Heart left ventricle (tissue), 16 donors: ENCODE data around the gene PDPR. TPM values are rescaled to one million over a fixed set of nuclear protein-coding genes. Genes with fewer than 3 reads are reported as not detected.
"Not testable (repeated sequence)": the region's sequence is repeated elsewhere in the genome, so short reads cannot be mapped to it uniquely, and the experiment has no call there.

Source experiments
- ATAC-seq, 4 donors: fragments of 200-7000 bp; cut with Tn5 transposase; one replicate each; pipeline ENCODE4 v1.9.1; 2020 to 2022; ENCODE audit warnings: moderate library complexity in 4 of 4, mild to moderate bottlenecking in 3 of 4, moderate number of reproducible peaks in 1 of 4
- DNase-seq, 5 donors: peaks; one replicate each; pipeline ENCODE4 v3.0.0-alpha.2; 2020
- H3K27ac ChIP-seq, 12 donors: fragments of 200-600 bp; sonication (generic) in 4 of 12; one replicate each; pipeline versions ENCODE4 v1.5.0 to v1.8.0; 2016 to 2022; ENCODE audit warnings: mild to moderate bottlenecking in 2 of 12
- H3K27me3 ChIP-seq, 9 donors: fragments of 200-600 bp; sonication (generic) in 2 of 9; one replicate each; pipeline versions ENCODE4 v1.5.1 to v1.8.0; 2016 to 2022; ENCODE audit warnings: mild to moderate bottlenecking in 3 of 9
- H3K36me3 ChIP-seq, 9 donors: fragments of 200-600 bp; sonication (generic) in 2 of 9; one replicate each; pipeline versions ENCODE4 v1.5.0 to v1.8.0; 2018 to 2022; ENCODE audit warnings: mild to moderate bottlenecking in 2 of 9
- H3K4me1 ChIP-seq, 12 donors: fragments of 200-600 bp; sonication (generic) in 4 of 12; one replicate each; pipeline versions ENCODE4 v1.5.0 to v1.8.0; 2016 to 2022; ENCODE audit warnings: mild to moderate bottlenecking in 3 of 12
- H3K4me3 ChIP-seq, 12 donors: fragments of 200-600 bp; sonication (generic) in 4 of 12; one replicate each; pipeline versions ENCODE4 v1.5.0 to v1.8.0; 2017 to 2022; ENCODE audit warnings: mild to moderate bottlenecking in 9 of 12, moderate library complexity in 4 of 12
- H3K9me3 ChIP-seq, 12 donors: fragments of 200-600 bp; sonication (generic) in 4 of 12; one replicate each; pipeline versions ENCODE4 v1.5.0 to v1.8.0; 2016 to 2022; ENCODE audit warnings: mild to moderate bottlenecking in 1 of 12
- POLR2A ChIP-seq, 2 donors: fragments of 450-650 bp; IDR thresholded peaks; one replicate each; pipeline ENCODE4 v1.6.1; 2017; ENCODE audit warnings: antibody characterized with exemption in 2 of 2, mild to moderate bottlenecking in 2 of 2, moderate library complexity in 2 of 2
- WGBS, 4 donors: extraction: QIAGEN DNeasy Blood & Tissue Kit in 2 of 4; methylation state at CpG; one replicate each; pipeline versions ENCODE4 v1.1.5 to v1.1.7; 2013 to 2018; 5-methylcytosine and 5-hydroxymethylcytosine counted together
- intact Hi-C, 10 donors: fragments of 100-400 bp; cut with DNase I; formaldehyde crosslinking; loops; one replicate each; pipeline versions ENCODE4 v1.11.1 to v1.14.2; 2022
- polyA plus RNA-seq, 2 donors: library from polyadenylated mRNA; stranded (reverse); fragments of 200-250 nt; gene quantifications; one replicate each; pipeline ENCODE4 v1.2.3, GENCODE V29; 2013
- total RNA-seq, 9 donors: library from RNA; depleted of rRNA in 2 of 9; stranded (reverse); fragments of >200 nt in 2 of 9; fragmentation: NEBNext Ultra II Directional in 3 of 9; extraction: Animal tissue kit (Norgen Biotek cat#: 25700) in 3 of 9; gene quantifications; one replicate each; pipeline versions ENCODE4 v1.1.0 to v1.2.4, GENCODE V29; 2016 to 2023
- TF ChIP-seq, protein P1 (sequence below), 12 donors: fragments of 200-600 bp; sonication (generic) in 4 of 12; IDR thresholded peaks; one replicate each; pipeline versions ENCODE4 v1.5.0 to v1.8.0; 2018 to 2022; ENCODE audit warnings: antibody characterized with exemption in 12 of 12, mild to moderate bottlenecking in 5 of 12
- donor health status: ischemic (EF 13 %, LVEDD 7.1; RV severe dilation, severe dysfunction).
- donor health status: healthy with polysubstance abuse.
- donor health status: DM: no; HTN: yes; CAD: no.
- donor health status: DM: no; HTN: no; CAD: no.
- donor health status: ischemic (EF 25% LVEDD 6.9; RV normal size, moderate dysfunction).
- donor health status: ischemic (EF 25% LVEDD 5.7; RV mildly dilated, moderate dysfunction).
- donor health status: healthy.
- donor health status: DM: yes; HTN: yes; CAD: no.
- donor health status: ischemic (EF 35%, LVEDD 5.7; RV mildly dilated, moderate dysfunction).
- donor health status: nonischemic (EF 11% LVEDD 7.7; RV severe dilation, severe dysfunction).
- donor health status: DM: yes; HTN: yes; CAD: no.
- donor health status: PGD.
- donor health status: ischemic (EF 29% LVEDD 5.4; RV normal size, mild dysfunction).
- donor health status: nonischemic (EF 23%, LVEDD 6.1; RV moderate dilation, normal function).

Gene PDPR
- total and polyA plus RNA-seq, 11 donors = 7.7 to 38.3 (median 27.1) TPM

DNA sequence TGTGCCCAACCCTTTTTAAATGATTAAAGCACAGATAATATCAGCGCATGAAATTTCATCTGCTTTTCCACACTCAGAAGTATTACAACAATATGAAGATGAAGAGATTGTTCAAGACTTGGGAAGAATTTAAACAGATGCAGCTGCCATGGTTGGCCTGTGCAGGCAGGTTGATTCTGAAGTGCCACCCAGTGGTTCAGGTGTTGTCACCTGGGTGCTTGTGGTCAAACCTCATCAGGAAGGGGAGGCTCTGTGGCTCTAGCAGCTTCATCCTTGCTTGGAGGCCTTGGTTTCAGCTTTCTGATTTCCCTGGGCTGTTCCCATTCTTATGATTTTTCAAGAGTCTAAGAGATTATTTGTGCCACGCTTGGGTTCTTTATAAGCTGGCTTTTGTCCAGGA, 37.3 kb downstream of the PDPR start:
- Histone ChIP-seq H3K27ac (no peak overlapping the region), H3K27me3 (no peaks in the 10 kb centered on the region), H3K4me3 (no peak overlapping the region), H3K4me1 (no peaks in the 10 kb centered on the region), H3K36me3 (peaks cover 14 to 90% (median 87%) of the 10 kb centered on the region in 9 donors), H3K9me3 (no peaks in the 10 kb centered on the region)
- intact Hi-C loops = loop anchor here in 2 of 10 donors (10.0 kb wide), 2 partner anchors 113 to 123 kb away; no protein-coding TSS in a partner anchor
- TF ChIP-seq, protein P1, sequence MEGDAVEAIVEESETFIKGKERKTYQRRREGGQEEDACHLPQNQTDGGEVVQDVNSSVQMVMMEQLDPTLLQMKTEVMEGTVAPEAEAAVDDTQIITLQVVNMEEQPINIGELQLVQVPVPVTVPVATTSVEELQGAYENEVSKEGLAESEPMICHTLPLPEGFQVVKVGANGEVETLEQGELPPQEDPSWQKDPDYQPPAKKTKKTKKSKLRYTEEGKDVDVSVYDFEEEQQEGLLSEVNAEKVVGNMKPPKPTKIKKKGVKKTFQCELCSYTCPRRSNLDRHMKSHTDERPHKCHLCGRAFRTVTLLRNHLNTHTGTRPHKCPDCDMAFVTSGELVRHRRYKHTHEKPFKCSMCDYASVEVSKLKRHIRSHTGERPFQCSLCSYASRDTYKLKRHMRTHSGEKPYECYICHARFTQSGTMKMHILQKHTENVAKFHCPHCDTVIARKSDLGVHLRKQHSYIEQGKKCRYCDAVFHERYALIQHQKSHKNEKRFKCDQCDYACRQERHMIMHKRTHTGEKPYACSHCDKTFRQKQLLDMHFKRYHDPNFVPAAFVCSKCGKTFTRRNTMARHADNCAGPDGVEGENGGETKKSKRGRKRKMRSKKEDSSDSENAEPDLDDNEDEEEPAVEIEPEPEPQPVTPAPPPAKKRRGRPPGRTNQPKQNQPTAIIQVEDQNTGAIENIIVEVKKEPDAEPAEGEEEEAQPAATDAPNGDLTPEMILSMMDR (IDR thresholded peaks at IDR 0.05) = no peak
- TF ChIP-seq POLR2A (IDR thresholded peaks at IDR 0.05) = no peak
- 88 to 92% (median 91%) methylated on average over 2 of the region's 2 CpGs for WGBS, 4 donors
- ATAC-seq (no peak), DNase-seq (no peak)

DNA sequence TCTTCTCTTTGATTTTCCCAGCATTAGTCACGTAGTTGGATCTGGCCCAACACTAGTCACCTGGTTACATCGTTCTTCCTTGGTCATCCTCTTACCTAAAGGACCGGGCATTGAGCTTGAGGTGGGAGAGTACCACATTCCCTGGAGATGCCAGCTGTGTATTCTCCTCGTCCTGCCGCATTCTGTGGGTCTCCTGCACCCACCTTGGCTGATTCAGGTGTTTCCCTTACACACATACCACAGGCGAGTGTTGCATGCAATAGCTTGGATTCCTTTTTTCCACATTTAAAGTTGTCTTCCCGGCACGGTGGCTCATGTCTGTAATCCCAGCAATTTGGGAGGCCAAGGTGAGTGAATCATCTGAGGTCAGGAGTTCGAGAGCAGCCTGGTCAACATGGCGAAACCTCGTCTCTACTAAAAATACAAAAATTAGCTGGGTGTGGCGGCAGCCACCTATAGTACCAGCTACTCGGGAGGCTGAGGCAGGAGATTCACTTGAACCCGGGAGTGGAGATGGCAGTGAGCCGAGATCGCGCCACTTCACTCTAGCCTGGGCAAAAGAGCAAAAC, 37.9 kb downstream of the PDPR start:
- 82 to 94% (median 86%) methylated on average over 17 of the region's 17 CpGs for WGBS, 4 donors
- DNase-seq (no peak), ATAC-seq (no peak)
- H3K9me3 ChIP-seq = no peaks in the 10 kb centered on the region
- no peaks in the 10 kb centered on the region for H3K27me3 ChIP-seq
- H3K27ac ChIP-seq = no peak overlapping the region
- no peak for TF ChIP-seq POLR2A (IDR thresholded peaks at IDR 0.05)
- TF ChIP-seq, protein P1 (IDR thresholded peaks at IDR 0.05) = no peak
- H3K4me1 ChIP-seq = no peaks in the 10 kb centered on the region
- intact Hi-C loops = loop anchor here in 2 of 10 donors (10.0 kb wide), 2 partner anchors 113 to 123 kb away; no protein-coding TSS in a partner anchor
- peaks cover 14 to 96% (median 93%) of the 10 kb centered on the region in 9 donors for H3K36me3 ChIP-seq
- no peak overlapping the region for H3K4me3 ChIP-seq

GRCh38 chr16:70152578-70153302, 38.6 kb downstream of the PDPR start:
- DNase-seq = no peak
- TF ChIP-seq, protein P1 (IDR thresholded peaks at IDR 0.05) = no peak
- no peak for TF ChIP-seq POLR2A (IDR thresholded peaks at IDR 0.05)
- ATAC-seq = no peak
- 95 to 98% (median 95%) methylated on average over 13 of the region's 13 CpGs for WGBS, 4 donors
- Histone ChIP-seq H3K36me3 (peaks cover 14 to 100% (median 97%) of the 10 kb centered on the region in 9 donors), H3K27me3 (no peaks in the 10 kb centered on the region), H3K4me3 (no peak overlapping the region), H3K4me1 (no peaks in the 10 kb centered on the region), H3K27ac (no peak overlapping the region), H3K9me3 (no peaks in the 10 kb centered on the region)
- intact Hi-C loops = loop anchor here in 2 of 10 donors (10.0 kb wide), 2 partner anchors 112 to 122 kb away; no protein-coding TSS in a partner anchor

DNA sequence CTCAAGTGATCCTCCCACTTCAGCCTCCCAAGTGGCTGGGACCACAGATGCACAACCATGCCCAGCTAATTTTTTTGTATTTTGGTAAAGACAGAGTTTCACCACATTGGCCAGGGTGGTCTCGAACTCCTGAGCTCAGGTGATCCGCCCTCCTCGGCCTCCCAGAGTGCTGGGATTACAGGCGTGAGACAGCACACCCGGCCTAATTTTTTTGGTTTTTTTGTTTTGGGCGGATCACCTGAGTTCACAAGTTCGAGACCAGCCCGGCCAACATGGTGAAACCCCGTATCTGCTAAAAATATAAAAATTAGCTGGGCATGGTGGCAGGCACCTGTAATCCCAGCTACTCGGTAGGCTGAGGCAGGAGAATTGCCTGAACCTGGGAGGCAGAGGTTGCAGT, 40.6 kb downstream of the PDPR start:
- H3K27ac ChIP-seq, DNase-seq, H3K27me3 ChIP-seq, H3K4me3 ChIP-seq, ATAC-seq, H3K9me3 ChIP-seq, H3K4me1 ChIP-seq: not testable (repeated sequence)
- WGBS, 4 donors = 92 to 97% (median 96%) methylated on average over 10 of the region's 10 CpGs
- peaks cover 18 to 100% (median 100%) of the 10 kb centered on the region in 9 donors for H3K36me3 ChIP-seq
- intact Hi-C loops = loop anchor here in 2 of 10 donors (10.0 kb wide), 2 partner anchors 110 to 120 kb away; no protein-coding TSS in a partner anchor
